GM12878 (cell line): ENCODE data around the gene MSI2. TPM values are rescaled to one million over a fixed set of nuclear protein-coding genes. Genes with fewer than 3 reads are reported as not detected.

Experiments used
- BHLHE40 ChIP-seq, 2 experiments: fragments of 450-650 bp in 1 of 2; IDR thresholded peaks; 2 replicates each; pipeline ENCODE4 v1.6.1; 2011 to 2017; ENCODE audit warnings: low read depth in 2 of 2, borderline replicate concordance in 1 of 2, improper control_type of control experiment in 1 of 2, low read length in 1 of 2, mild to moderate bottlenecking in 1 of 2
- CBX3 ChIP-seq: fragments of 200-600 bp; sonication (generic); IDR thresholded peaks from 2 replicates; pipeline ENCODE4 v1.6.1; 2016; ENCODE audit warnings: low read depth, borderline replicate concordance
- CREB1 ChIP-seq: IDR thresholded peaks from 2 replicates; pipeline ENCODE4 v1.6.1; 2012; ENCODE audit warnings: low read depth, mild to moderate bottlenecking, inconsistent platforms
- CREM ChIP-seq: IDR thresholded peaks from 2 replicates; pipeline ENCODE4 v1.6.1; 2014; ENCODE audit warnings: antibody characterized with exemption, low read depth
- IKZF1 ChIP-seq: fragments of 450-650 bp; conservative IDR thresholded peaks from 2 replicates; pipeline ENCODE4 v1.6.1; 2017; ENCODE audit warnings: antibody characterized with exemption, mild to moderate bottlenecking
- IKZF2 ChIP-seq, 2 experiments: fragments of 450-650 bp; IDR thresholded peaks; 2 replicates each; pipeline ENCODE4 v1.6.1; 2017; ENCODE audit warnings: mild to moderate bottlenecking in 2 of 2, moderate library complexity in 2 of 2
- MEF2A ChIP-seq: IDR thresholded peaks from 2 replicates; pipeline ENCODE4 v1.6.1; 2011; ENCODE audit warnings: low read depth, mild to moderate bottlenecking, low read length, moderate library complexity; ENCODE audit not compliant: insufficient read depth
- NBN ChIP-seq: fragments of 450-650 bp; IDR thresholded peaks from 2 replicates; pipeline ENCODE4 v1.6.1; 2016
- NRF1 ChIP-seq: conservative IDR thresholded peaks from 2 replicates; pipeline ENCODE4 v1.6.1; 2011; ENCODE audit warnings: mild to moderate bottlenecking, low read depth, low read length, improper control_type of control experiment
- PAX8 ChIP-seq: fragments of 450-650 bp; IDR thresholded peaks from 2 replicates; pipeline ENCODE4 v1.6.1; 2017; ENCODE audit warnings: mild to moderate bottlenecking, moderate library complexity
- PRDM15 ChIP-seq: fragments of 450-650 bp; formaldehyde crosslinking; IDR thresholded peaks from 2 replicates; pipeline ENCODE4 v1.4.0; 2020; ENCODE audit warnings: mild to moderate bottlenecking, moderate library complexity
- RAD21 ChIP-seq: IDR thresholded peaks from 2 replicates; pipeline ENCODE4 v1.6.1; 2011; ENCODE audit warnings: mild to moderate bottlenecking, low read depth, low read length, moderate library complexity; ENCODE audit not compliant: insufficient read depth
- STAT1 ChIP-seq: fragments of 450-650 bp; conservative IDR thresholded peaks from 2 replicates; pipeline ENCODE4 v1.6.1; 2014; ENCODE audit warnings: antibody characterized with exemption, mild to moderate bottlenecking
- SUZ12 ChIP-seq: fragments of 200-600 bp; sonication (generic); IDR thresholded peaks from one replicate; pipeline ENCODE4 v1.6.1; 2018; ENCODE audit warnings: antibody characterized with exemption, mild to moderate bottlenecking; ENCODE audit not compliant: unreplicated experiment
- TBL1XR1 ChIP-seq: IDR thresholded peaks from 2 replicates; pipeline ENCODE4 v1.6.1; 2012; ENCODE audit warnings: low read depth, low read length, improper control_type of control experiment
- ZNF274 ChIP-seq: IDR thresholded peaks from one replicate; pipeline ENCODE4 v1.8.0; 2011; ENCODE audit not compliant: insufficient read length, insufficient read depth
- polyA plus RNA-seq, 11 experiments: library from polyadenylated mRNA; depleted of rRNA in 4 of 11; unstranded in 6 of 11; stranded (reverse) in 5 of 11; fragments of >200 nt; fragmentation: Nextera tagmentation in 4 of 11; fragmentation: Illumina TruSeq in 1 of 11; extraction: Ambion mirVana in 4 of 11; extraction: Trizol in 1 of 11; gene quantifications; 1 replicate in 1 of 11; 2 replicates in 10 of 11; pipeline versions ENCODE4 v1.2.1 to v1.2.3, GENCODE V29; 2011 to 2016; ENCODE audit warnings: inconsistent platforms in 2 of 11, missing spikeins in 2 of 11, low read depth in 1 of 11
- total RNA-seq, 4 experiments: library from RNA; depleted of rRNA in 3 of 4; stranded (reverse); fragments of >200 nt in 3 of 4; fragmentation: Illumina TruSeq in 1 of 4; extraction: Trizol in 1 of 4; gene quantifications; 2 replicates each; pipeline versions ENCODE4 v1.2.1 to v1.2.3, GENCODE V29; 2013 to 2021
- TF ChIP-seq, protein P1 (sequence below): fragments of 450-650 bp; IDR thresholded peaks from 2 replicates; pipeline ENCODE4 v1.6.1; 2017; ENCODE audit warnings: mild to moderate bottlenecking, moderate library complexity
- TF ChIP-seq, protein P2 (sequence below): fragments of 450-650 bp; IDR thresholded peaks from 2 replicates; pipeline ENCODE4 v1.6.1; 2017; ENCODE audit warnings: mild to moderate bottlenecking

The MSI2 gene
- total and polyA plus RNA-seq, 10 of the 15 experiments (the other 5 are each of a cell fraction or from before 2014, with no cell fraction given), result 6.1 to 76.1 (median 42.0) TPM

- TF ChIP-seq, protein P1, sequence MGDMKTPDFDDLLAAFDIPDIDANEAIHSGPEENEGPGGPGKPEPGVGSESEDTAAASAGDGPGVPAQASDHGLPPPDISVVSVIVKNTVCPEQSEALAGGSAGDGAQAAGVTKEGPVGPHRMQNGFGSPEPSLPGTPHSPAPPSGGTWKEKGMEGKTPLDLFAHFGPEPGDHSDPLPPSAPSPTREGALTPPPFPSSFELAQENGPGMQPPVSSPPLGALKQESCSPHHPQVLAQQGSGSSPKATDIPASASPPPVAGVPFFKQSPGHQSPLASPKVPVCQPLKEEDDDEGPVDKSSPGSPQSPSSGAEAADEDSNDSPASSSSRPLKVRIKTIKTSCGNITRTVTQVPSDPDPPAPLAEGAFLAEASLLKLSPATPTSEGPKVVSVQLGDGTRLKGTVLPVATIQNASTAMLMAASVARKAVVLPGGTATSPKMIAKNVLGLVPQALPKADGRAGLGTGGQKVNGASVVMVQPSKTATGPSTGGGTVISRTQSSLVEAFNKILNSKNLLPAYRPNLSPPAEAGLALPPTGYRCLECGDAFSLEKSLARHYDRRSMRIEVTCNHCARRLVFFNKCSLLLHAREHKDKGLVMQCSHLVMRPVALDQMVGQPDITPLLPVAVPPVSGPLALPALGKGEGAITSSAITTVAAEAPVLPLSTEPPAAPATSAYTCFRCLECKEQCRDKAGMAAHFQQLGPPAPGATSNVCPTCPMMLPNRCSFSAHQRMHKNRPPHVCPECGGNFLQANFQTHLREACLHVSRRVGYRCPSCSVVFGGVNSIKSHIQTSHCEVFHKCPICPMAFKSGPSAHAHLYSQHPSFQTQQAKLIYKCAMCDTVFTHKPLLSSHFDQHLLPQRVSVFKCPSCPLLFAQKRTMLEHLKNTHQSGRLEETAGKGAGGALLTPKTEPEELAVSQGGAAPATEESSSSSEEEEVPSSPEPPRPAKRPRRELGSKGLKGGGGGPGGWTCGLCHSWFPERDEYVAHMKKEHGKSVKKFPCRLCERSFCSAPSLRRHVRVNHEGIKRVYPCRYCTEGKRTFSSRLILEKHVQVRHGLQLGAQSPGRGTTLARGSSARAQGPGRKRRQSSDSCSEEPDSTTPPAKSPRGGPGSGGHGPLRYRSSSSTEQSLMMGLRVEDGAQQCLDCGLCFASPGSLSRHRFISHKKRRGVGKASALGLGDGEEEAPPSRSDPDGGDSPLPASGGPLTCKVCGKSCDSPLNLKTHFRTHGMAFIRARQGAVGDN, result peak; percentile 51
- peak; percentile 56; the same call in 1 of the 2 replicates for TF ChIP-seq MEF2A
- TF ChIP-seq BHLHE40 (IDR thresholded peaks at IDR 0.05; ENCODE audit: borderline replicate concordance in 1 of 2, low read depth in 2 of 2, low read length in 1 of 2), result peak in 1 of 2 experiments; percentile 57; a peak in 1 of 4 replicates
- peak; percentile 33; the same call in 1 of the 2 replicates for TF ChIP-seq RAD21
- no peak for TF ChIP-seq SUZ12
- TF ChIP-seq PRDM15 (CRISPR knock-in tag), result no peak
- no peak for TF ChIP-seq CREB1
- 0 out of 4 replicates have a peak, but pooled peaks of 1 of the 2 experiments have one; percentile 35 for TF ChIP-seq IKZF2 (IDR thresholded peaks at IDR 0.05)
- TF ChIP-seq CREM, result no peak
- TF ChIP-seq IKZF1, result 0 out of 2 replicates have a peak, but pooled peaks have one; percentile 48
- no peak for TF ChIP-seq ZNF274
- no peak for TF ChIP-seq CBX3
- TF ChIP-seq NBN, result 0 out of 2 replicates have a peak, but pooled peaks have one; percentile 28
- TF ChIP-seq PAX8, result no peak
- TF ChIP-seq, protein P2, sequence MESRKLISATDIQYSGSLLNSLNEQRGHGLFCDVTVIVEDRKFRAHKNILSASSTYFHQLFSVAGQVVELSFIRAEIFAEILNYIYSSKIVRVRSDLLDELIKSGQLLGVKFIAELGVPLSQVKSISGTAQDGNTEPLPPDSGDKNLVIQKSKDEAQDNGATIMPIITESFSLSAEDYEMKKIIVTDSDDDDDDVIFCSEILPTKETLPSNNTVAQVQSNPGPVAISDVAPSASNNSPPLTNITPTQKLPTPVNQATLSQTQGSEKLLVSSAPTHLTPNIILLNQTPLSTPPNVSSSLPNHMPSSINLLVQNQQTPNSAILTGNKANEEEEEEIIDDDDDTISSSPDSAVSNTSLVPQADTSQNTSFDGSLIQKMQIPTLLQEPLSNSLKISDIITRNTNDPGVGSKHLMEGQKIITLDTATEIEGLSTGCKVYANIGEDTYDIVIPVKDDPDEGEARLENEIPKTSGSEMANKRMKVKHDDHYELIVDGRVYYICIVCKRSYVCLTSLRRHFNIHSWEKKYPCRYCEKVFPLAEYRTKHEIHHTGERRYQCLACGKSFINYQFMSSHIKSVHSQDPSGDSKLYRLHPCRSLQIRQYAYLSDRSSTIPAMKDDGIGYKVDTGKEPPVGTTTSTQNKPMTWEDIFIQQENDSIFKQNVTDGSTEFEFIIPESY, result no peak
- TF ChIP-seq STAT1, result no peak
- TF ChIP-seq TBL1XR1, result no peak
- TF ChIP-seq NRF1, result no peak
Measured at GRCh38 chr17:57604771-57605674, 348.7 kb downstream of the MSI2 start (continued).
